Measurements from ENCODE around the gene NLE1. TPM values are rescaled to one million over a fixed set of nuclear protein-coding genes. Genes with fewer than 3 reads are reported as not detected.
A peak's percentile ranks its signal among the peaks of the same experiment; 100 is the strongest.

Gene NLE1
- polyA plus RNA-seq, 2 of the 4 experiments (the other 2 are of a cell fraction) = 19.3 to 29.7 TPM

DNA sequence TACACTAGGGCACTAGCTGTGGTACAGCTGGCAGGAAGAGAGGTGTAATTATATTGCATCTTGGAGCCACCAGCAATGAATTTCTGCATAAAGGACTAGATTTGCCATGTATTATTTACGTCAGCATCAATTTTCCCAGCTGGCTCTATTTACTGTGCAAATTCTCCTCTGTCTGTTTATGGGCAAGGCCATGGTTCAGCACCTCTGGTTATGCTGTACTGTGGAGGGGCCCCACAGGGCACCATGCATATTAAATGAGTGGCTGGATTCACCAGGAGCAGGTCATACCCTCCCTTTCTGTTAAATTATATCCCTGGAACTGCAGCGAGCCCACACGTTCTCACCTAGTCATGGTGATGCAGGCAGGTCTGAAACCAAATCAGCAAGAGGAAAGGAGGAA is 42.2 kb downstream of the NLE1 start:
- Histone ChIP-seq H3K4me1 (peaks cover 8% of the 10 kb centered on the region; the same call in 2 of the 3 replicates), H3K4me3 (no peak overlapping the region), H3K4me2 (no peak overlapping the region), H3K27ac (no peak overlapping the region), H3K9me3 (no peaks in the 10 kb centered on the region)
- CTCF ChIA-PET = interaction anchor here (1.2 to 6.7 kb wide), 4 partner anchors 10 to 101 kb away, joined by 3 to 49 read pairs (median 38); partner anchors contain the start of gene RAD51D
- ATAC-seq (no peak), FAIRE-seq (no peak), DNase-seq (ENCODE audit: low read depth in 1 of 2, low spot score in 1 of 2) (no peak)
- no peak for TF ChIP-seq GATA3 (IDR thresholded peaks at IDR 0.05; ENCODE audit: borderline replicate concordance)
- TF ChIP-seq, protein P1, sequence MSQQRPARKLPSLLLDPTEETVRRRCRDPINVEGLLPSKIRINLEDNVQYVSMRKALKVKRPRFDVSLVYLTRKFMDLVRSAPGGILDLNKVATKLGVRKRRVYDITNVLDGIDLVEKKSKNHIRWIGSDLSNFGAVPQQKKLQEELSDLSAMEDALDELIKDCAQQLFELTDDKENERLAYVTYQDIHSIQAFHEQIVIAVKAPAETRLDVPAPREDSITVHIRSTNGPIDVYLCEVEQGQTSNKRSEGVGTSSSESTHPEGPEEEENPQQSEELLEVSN (IDR thresholded peaks at IDR 0.05; ENCODE audit: borderline replicate concordance, low read depth) = no peak
- no peak for TF ChIP-seq CBX8 (IDR thresholded peaks at IDR 0.05)
- 93% methylated on average over 3 of the region's 3 CpGs for WGBS (ENCODE audit: missing lambda C conversion rate)
- POLR2A ChIA-PET = no interaction called here

DNA sequence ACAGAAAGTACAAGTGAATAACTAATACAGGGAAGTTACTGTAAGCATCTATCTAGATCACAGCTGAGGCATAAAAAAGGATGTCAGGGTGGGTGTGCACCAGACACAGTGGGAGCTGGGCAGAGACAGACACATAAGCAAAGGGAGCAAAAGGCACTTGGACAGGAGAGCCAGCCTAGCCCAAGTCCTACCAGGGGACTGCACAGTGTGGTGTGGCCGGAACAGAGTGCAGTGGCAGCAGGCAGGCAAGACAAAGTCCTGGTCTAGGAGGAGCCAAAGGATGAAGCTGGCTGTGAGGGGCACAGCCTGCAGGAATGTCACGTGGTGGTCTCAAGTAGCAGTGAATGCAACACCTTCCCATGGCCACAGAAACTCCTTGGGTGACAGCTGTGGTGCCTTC is 44.3 kb downstream of the NLE1 start:
- DNase-seq (ENCODE audit: low read depth in 1 of 2, low spot score in 1 of 2) (no peak), ATAC-seq (no peak), FAIRE-seq (no peak)
- no peaks in the 10 kb centered on the region for H3K9me3 ChIP-seq
- POLR2A ChIA-PET = interaction anchor here (1.3 kb wide), 1 partner anchor 9 kb away, joined by 4 read pairs; no protein-coding TSS in a partner anchor
- H3K27ac ChIP-seq = no peak overlapping the region
- H3K4me3 ChIP-seq = no peak overlapping the region
- WGBS (ENCODE audit: missing lambda C conversion rate) = 88% methylated on average over 2 of the region's 2 CpGs
- H3K4me1 ChIP-seq = peaks cover 12% of the 10 kb centered on the region
- TF ChIP-seq, protein P2, sequence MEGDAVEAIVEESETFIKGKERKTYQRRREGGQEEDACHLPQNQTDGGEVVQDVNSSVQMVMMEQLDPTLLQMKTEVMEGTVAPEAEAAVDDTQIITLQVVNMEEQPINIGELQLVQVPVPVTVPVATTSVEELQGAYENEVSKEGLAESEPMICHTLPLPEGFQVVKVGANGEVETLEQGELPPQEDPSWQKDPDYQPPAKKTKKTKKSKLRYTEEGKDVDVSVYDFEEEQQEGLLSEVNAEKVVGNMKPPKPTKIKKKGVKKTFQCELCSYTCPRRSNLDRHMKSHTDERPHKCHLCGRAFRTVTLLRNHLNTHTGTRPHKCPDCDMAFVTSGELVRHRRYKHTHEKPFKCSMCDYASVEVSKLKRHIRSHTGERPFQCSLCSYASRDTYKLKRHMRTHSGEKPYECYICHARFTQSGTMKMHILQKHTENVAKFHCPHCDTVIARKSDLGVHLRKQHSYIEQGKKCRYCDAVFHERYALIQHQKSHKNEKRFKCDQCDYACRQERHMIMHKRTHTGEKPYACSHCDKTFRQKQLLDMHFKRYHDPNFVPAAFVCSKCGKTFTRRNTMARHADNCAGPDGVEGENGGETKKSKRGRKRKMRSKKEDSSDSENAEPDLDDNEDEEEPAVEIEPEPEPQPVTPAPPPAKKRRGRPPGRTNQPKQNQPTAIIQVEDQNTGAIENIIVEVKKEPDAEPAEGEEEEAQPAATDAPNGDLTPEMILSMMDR (IDR thresholded peaks at IDR 0.05) = no peak
- TF ChIP-seq KDM5A (IDR thresholded peaks at IDR 0.05) (no peak), SREBF2 (IDR thresholded peaks at IDR 0.05) (no peak), RARB (CRISPR knock-in tag; IDR thresholded peaks at IDR 0.05) (no peak), TP53 (CRISPR knock-in tag; IDR thresholded peaks at IDR 0.05) (no peak), CBX2 (IDR thresholded peaks at IDR 0.05; ENCODE audit: borderline replicate concordance, low read depth) (no peak), JUN (IDR thresholded peaks at IDR 0.05) (no peak), MYC (IDR thresholded peaks at IDR 0.05; ENCODE audit: borderline replicate concordance, low read length) (no peak), EHMT2 (IDR thresholded peaks at IDR 0.05; ENCODE audit: low read depth) (no peak), HDAC2 (IDR thresholded peaks at IDR 0.05) (no peak), NR3C1 (IDR thresholded peaks at IDR 0.05) (no peak), BHLHE40 (IDR thresholded peaks at IDR 0.05; ENCODE audit: low read depth, low read length) (no peak), RFX5 (IDR thresholded peaks at IDR 0.05) (no peak), ZSCAN20 (CRISPR knock-in tag; IDR thresholded peaks at IDR 0.05) (no peak), MAZ (IDR thresholded peaks at IDR 0.05; ENCODE audit: borderline replicate concordance, low read depth, low read length) (no peak)
- TF ChIP-seq, protein P3, sequence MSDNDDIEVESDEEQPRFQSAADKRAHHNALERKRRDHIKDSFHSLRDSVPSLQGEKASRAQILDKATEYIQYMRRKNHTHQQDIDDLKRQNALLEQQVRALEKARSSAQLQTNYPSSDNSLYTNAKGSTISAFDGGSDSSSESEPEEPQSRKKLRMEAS (IDR thresholded peaks at IDR 0.05) = no peak
- CTCF ChIA-PET = interaction anchor here (0.6 to 6.1 kb wide), 9 partner anchors 8 to 892 kb away, joined by 3 to 49 read pairs (median 4); partner anchors contain the start of gene RAD51D
- H3K4me2 ChIP-seq = no peak overlapping the region

DNA sequence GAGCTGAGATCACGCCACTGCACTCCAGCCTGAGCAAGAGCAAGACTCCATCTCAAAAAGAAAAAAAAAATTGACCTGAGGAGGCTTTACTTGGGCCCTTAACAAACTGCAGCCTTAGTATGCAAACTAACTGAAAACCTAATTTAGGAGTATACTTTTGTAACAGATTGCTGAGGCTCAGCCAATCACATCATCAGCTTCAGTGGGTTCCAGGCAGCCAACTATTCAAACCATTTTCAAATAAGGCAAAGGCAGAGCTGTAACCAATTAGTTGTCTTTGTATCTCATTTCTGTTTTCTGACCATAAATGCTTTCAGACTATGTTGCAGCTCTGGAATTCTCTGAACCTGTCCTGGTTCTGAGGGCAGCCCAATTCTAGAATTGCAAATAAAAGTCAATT is 46.4 kb downstream of the NLE1 start:
- TF ChIP-seq TFCP2L1 (CRISPR knock-in tag; IDR thresholded peaks at IDR 0.05) (no peak), EHF (CRISPR knock-in tag; IDR thresholded peaks at IDR 0.05) (no peak), JUN (IDR thresholded peaks at IDR 0.05) (no peak), RFX5 (IDR thresholded peaks at IDR 0.05) (no peak), NPAS2 (CRISPR knock-in tag; IDR thresholded peaks at IDR 0.05; ENCODE audit: borderline replicate concordance) (no peak), JUNB (IDR thresholded peaks at IDR 0.05) (no peak), HOXB5 (CRISPR knock-in tag; IDR thresholded peaks at IDR 0.05) (no peak), POLR2A (IDR thresholded peaks at IDR 0.05; ENCODE audit: low read length) (no peak), HEYL (CRISPR knock-in tag; IDR thresholded peaks at IDR 0.05) (no peak), RAD21 (conservative IDR thresholded peaks at IDR 0.05 in 1 of 2, IDR thresholded peaks at IDR 0.05 in 1 of 2) (no peak)
- TF ChIP-seq, protein P4, sequence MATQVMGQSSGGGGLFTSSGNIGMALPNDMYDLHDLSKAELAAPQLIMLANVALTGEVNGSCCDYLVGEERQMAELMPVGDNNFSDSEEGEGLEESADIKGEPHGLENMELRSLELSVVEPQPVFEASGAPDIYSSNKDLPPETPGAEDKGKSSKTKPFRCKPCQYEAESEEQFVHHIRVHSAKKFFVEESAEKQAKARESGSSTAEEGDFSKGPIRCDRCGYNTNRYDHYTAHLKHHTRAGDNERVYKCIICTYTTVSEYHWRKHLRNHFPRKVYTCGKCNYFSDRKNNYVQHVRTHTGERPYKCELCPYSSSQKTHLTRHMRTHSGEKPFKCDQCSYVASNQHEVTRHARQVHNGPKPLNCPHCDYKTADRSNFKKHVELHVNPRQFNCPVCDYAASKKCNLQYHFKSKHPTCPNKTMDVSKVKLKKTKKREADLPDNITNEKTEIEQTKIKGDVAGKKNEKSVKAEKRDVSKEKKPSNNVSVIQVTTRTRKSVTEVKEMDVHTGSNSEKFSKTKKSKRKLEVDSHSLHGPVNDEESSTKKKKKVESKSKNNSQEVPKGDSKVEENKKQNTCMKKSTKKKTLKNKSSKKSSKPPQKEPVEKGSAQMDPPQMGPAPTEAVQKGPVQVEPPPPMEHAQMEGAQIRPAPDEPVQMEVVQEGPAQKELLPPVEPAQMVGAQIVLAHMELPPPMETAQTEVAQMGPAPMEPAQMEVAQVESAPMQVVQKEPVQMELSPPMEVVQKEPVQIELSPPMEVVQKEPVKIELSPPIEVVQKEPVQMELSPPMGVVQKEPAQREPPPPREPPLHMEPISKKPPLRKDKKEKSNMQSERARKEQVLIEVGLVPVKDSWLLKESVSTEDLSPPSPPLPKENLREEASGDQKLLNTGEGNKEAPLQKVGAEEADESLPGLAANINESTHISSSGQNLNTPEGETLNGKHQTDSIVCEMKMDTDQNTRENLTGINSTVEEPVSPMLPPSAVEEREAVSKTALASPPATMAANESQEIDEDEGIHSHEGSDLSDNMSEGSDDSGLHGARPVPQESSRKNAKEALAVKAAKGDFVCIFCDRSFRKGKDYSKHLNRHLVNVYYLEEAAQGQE (IDR thresholded peaks at IDR 0.05) = no peak
- no peak for DNase-seq (ENCODE audit: low read depth in 1 of 2, low spot score in 1 of 2)
- CTCF ChIA-PET = interaction anchor here (0.7 to 5.9 kb wide), 6 partner anchors 24 to 676 kb away, joined by 3 to 49 read pairs (median 5); partner anchors contain the start of gene RAD51D
- no peak for FAIRE-seq
- Histone ChIP-seq H3K27ac (peak overlapping the region in 1 of 2 experiments; percentile 61; a peak in 3 of 6 replicates), H3K4me2 (no peak overlapping the region), H3K4me1 (peaks cover 12% of the 10 kb centered on the region), H3K9me3 (no peaks in the 10 kb centered on the region), H3K4me3 (no peak overlapping the region)
- ATAC-seq = no peak
- POLR2A ChIA-PET = interaction anchor here (1.5 kb wide), 1 partner anchor 11 kb away, joined by 4 read pairs; no protein-coding TSS in a partner anchor
- 100% methylated on average over 1 of the region's 1 CpG for WGBS (ENCODE audit: missing lambda C conversion rate)
